ENCODE measurements around the gene LIN52.
"Not testable (repeated sequence)": the region's sequence is repeated elsewhere in the genome, so short reads cannot be mapped to it uniquely, and the experiment has no call there.

LIN52 gene

DNA sequence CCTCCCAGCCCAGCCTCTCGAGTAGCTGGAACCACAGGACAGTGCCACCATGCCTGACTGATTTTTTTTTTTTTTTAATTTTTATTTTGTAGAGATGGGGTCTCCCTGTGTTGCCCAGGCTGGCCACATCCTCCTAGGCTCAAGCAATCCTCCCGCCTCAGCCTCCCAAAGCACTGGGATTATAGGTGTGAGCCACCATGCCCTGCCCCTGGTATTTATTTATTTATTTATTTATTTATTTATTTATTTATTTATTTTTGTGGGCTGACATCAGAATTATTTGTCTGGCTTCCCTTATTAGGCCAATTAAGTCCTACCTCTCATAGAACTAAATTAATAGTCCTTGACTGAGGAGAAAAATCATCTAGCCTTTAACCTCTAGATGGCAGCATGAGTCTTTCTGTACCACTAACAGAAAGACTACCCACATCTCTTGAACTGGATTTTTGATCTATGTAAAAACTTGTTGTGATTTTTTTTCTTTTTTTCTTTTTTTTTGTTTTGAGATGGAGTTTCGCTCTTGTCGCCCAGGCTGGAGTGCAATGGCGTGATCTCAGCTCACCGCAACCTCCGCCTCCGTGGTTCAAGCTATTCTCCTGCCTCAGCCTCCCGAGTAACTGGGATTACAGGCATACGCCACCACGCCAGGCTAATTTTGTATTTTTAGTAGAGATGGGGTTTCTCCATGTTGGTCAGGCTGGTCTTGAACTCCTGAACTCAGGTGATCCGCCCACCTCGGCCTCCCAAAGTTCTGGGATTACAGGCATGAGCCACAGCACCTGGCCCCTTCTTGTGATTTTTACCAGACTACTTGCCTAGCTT lies 26.9 kb downstream of the LIN52 start:
- peak in 1 of 2 donors; percentile 61 for DNase-seq

DNA sequence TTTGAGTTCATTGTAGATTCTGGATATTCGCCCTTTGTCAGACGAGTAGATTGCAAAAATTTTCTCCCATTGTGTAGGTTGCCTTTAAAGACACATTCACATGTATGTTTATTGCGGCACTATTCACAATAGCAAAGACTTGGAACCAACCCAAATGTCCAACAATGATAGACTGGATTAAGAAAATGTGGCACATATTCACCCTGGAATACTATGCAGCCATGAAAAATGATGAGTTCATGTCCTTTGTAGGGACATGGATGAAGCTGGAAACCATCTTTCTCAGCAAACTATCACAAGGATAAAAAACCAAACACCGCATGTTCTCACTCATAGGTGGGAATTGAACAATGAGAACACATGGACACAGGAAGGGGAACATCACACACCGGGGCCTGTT lies 40.7 kb downstream of the LIN52 start:
- not testable (repeated sequence) for DNase-seq

DNA sequence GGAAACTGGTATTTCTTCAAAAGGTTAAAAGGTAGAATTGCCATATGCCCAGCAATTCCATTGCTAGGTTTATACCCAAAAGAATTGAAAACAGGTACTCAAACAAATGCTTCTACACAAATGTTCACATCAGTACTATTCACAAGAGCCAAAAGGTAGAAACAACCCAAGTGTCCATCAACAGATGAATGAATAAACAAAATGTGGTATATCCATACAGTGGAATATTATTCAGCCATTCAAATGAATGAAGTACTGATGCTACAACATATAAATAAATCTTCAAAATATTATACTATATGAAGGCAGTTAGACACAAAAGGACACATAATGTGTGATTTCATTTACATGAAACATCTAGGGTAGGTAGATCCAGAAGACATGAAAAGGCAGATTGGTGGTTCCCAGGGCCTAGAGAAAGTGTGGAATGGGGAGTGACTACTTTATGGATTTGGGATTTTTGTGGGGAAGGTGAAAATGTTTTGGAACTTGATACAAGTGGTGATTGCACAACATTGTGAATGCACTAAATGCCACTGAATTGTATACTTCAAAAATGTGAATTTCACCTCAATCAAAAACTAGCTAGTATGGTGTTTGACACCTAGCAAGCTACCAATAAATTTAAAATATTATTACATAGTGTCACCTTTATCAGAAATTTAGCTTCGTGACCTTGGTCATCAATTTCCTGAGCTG lies 41.7 kb downstream of the LIN52 start:
- no peak for DNase-seq

DNA sequence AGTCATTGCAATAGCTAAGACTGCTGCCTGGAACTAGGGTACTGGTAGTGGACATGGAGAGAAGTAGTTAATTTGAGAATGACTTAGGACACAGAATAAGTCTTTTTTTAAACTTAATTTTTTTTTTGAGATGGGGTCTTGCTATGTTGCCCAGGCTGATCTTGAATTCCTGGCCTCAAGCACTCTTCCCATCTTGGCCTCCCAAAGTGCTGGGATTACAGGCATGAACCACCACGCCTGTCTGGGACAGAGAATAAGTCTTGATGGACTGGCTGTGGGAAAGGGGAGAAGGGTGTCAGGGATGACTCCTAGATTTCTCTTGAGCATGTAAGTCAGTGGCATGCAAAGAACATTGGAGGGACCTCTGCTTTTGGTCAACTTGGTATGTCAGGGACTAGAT lies 42.9 kb downstream of the LIN52 start:
- no peak for DNase-seq

DNA sequence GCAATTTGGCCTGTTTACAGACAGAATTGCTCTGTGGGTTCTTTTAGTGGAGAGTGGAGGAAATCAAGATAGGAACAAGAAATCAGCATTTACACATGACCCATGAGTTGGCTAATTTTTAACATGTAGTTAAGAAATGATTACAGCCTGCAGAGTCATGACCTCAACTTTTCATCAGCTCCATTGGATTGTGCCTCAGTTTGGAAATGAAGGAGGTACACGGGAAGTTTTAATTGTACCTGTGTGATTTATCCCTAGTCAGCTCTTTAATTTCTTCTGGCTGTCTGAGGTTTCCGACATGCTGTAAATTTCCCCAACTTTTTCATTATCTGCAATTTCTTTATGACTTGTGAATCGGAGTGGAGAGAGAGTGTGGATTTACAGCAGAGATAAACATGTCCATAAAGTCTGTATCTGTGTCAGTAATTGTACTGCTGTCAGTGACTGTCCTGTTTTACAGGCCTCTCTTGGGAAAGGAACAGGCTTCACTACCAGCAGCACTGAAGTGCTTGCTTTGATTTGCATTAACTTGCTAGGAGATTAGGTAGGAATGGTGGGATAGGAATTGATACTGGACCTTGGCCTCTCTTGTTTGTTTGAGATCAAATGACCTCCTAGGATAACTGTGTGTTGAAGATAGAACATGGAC lies 49.2 kb downstream of the LIN52 start:
- DNase-seq: no peak

DNA sequence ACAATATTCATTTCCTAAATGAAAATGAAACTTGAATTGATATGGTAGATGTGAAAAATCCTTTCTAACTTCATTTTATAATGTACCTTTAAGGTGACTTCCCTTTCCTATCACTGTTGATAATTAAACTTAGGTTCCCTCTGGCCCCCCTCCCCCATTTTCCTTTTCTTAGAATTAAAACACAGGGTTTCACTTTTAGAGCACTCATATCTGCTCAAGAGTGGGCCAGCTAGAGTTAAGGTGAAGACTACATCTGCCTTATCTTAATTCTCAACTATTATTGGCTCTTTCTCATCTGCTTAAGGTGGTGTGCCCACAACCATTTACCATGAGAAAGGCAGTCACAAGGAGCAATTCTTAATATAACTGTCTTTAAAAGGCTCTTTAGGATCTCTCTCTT lies 49.7 kb downstream of the LIN52 start:
- no peak for DNase-seq

DNA sequence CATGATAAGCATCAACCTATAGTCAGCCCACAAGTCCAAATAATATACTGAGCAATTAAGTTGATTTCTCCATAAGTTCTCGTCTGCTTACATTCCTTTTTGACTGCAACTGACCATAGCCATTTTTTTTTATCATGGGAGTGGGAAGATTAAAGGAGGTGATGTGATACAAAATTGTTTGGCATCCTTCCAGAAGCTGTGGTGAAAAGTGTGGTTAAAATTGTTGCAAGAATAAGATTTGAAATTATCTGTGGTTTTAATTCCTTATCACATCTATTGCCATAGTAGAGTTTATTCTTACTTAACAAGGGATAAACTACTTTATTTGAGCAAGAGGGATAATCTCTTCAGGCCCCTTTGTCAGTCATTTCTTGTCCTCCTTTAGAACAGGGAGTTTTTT lies 50.7 kb downstream of the LIN52 start:
- no peak for DNase-seq

DNA sequence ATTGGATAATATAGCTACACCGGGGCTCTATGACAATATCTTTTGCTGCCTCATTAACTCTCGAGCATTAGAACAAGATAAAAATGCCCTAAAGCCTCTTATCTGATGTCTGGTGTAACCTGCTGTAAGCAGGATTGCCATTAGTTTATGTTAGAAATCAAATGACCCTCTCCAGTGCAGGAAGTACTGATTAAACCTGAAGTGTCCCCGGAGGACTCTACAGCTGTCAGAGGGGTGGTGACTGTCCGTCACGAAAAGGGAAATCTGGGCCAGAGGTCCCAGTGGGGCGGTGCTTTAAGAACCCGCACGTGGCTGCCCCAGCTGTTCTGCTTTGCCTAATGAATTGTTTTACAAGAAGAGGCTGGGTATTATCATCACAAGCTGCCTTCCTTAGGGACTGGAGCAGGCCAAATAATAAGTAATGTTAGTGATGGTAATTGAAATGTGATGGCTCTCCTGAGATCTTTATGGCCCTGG lies 55.7 kb downstream of the LIN52 start:
- DNase-seq: no peak

DNA sequence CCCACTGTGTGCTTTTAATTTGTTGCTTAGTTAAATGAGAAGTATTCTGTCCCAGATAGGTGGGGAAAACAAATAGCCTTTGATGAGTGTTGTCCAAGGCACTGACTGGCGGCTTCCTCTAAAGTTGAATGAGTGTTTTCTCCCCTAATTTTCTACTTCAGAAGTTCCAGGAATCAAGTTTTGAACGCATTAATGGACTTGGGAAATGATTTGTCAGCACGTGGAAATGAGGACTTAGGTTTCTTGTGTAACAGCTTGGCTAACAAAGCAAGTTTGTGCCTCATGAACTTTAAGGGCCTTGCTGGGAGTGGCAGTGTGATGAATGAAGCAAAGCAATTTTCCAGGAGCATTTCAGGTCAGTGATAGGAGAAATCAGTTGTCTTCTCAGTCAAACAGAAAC lies 56.9 kb downstream of the LIN52 start:
- no peak for DNase-seq

DNA sequence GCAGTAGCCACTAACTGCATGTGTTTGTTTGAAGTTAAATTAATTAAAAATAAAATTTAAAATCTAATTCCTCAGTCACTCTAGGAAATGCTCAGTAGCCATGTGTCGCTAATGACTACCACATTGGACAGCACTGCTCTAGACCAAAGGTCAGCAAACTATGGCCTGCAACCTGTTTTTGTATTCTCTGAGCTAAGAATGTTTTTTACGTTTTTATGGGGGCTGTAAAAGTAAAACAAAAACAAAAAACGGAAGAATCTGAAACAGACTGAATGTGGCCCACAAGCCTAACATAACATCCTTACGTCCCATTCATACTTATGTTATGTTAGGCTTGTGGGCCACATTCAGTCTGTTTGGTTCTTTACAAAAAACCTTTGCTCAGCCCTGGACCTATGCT lies 57.8 kb downstream of the LIN52 start:
- DNase-seq: no peak

DNA sequence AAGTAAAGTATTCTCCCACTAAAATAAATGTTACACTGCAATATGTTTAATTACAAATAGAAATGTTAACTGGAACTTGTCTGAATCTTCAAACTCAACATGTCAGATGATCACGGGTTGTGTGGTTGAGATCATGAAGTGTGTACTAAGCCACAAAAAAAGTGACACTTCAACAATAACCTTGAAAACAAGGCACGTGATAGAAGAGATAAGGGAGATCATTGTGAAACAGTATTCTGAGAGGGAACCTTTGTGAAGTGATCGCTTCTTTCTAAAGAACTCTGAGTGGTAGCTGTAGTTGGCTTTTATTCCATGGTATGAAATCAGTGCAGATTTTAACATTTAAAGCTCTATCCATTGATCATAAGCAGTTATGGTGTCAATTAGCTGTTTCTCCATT lies 60.0 kb downstream of the LIN52 start:
- DNase-seq: no peak

DNA sequence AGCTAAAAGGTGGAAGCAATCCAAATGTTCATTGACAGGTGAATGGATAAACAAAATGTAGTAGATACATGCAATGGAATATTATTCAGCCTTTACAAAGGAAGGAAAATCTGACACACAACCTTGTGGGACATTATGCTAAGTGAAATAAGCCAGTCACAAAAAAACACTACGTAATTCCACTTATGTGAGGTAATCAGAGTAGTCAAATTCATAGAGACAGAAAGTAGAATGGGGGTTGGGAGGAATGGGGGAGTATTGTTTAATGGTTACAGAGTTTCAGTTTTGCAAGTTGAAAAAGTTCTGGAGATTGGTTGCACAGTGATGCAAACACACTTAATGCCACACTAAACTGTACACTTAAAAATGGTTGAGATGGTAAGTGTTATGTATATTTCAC lies 62.8 kb downstream of the LIN52 start:
- DNase-seq: no peak

DNA sequence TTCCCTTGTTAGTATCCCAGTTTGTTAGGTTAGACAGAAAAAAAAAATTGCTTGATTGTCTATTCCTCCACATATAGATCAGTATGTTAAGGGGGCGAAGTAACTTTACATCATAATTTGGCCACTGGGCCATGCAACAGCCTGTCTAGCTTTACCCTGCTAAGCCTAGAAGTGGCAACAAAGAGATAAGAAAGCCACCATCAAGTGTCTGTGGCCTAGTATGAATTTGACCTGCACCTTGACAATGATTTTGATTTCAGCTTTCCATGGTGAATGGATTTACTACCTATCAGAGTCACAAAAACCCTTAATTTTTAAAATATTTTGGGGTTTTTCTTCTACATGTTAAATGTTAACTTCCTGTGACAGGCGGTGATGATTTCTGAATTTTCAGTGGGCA lies 63.9 kb downstream of the LIN52 start:
- DNase-seq: no peak

DNA sequence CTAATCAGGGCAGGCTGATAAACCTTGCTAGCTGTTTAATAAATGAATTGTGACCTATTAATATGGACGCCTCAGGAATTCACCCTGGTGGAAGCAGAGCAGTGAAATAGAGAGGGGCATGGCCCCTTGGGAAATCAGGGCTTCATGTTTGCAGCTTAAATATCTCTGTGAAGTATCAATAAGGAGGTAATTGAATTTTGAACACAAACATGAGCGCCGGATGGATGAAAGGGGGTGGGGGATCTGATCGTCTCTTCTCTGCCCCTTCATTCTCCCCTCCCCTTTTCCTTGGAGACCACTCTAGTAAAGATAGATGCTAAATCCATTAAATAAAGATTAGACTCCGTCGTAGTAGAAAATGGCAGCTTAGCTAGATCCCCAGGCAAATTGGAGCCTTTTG lies 70.5 kb downstream of the LIN52 start:
- no peak for DNase-seq

DNA sequence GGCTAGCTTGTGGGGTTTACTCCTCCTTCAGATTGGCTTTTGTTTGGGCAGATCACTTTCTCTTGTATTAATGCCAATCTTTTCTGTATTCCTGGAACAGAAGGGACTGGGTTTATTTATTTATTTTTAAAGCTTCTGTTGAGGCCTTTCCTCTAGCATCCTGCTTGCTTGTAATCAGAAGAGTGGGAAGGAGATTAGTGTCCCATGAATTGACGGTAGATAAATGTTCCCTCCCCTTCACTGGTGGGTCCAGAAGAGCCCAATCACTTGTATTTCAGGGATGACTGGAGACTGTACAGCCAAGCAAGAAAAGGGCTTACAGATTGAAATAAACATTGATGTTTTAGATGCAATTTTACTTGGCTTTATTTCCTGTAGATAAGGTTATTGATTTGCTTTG lies 71.0 kb downstream of the LIN52 start:
- no peak for DNase-seq

DNA sequence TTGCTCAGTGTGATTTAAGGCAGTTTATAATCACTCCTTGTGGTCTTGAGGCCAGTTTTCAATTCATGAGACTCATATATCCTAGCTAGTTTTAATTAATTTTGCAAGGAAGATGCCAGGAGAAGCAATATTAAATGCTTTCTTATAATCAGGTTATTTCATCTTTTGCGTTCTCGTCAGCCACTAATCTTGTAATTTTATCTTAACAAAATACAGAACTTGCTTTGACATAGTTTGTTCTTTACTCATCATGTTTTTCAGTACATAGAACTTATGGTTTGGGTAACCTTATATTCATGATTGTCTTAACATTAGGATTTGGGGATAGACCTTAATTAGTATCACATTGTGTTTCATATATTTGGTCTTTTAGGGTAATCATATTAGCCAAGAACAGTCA lies 76.0 kb downstream of the LIN52 start:
- DNase-seq: no peak

DNA sequence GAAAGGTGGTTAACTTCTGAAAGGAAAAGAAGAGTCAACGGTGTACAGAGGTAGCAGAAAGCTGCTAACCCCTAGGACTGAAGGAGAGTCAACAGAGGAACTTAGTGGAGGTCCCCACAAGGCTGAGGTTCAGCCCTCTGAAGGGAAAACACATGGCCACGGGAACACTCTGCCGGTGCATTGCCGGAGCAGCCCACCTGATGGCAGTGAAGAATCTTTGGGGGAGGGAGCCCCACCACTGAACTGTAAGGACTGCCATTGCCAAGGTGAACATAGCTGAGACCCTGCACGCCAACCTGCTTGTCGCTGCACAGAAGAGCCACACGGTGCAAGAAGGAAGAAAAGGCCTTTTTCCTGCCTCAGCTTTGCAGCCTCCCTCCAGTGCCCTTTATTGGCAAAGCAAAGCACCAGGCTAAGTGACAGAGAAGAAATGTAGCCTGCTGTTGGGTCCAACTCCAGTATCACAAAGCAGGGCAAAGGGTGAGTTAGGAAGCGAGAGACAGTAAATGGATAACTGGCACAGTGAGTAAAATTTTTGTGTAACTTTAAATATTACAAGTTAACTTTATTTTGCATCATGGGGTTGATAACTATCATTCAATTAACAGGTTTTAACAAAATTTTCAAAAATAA lies 76.9 kb downstream of the LIN52 start:
- DNase-seq: no peak

DNA sequence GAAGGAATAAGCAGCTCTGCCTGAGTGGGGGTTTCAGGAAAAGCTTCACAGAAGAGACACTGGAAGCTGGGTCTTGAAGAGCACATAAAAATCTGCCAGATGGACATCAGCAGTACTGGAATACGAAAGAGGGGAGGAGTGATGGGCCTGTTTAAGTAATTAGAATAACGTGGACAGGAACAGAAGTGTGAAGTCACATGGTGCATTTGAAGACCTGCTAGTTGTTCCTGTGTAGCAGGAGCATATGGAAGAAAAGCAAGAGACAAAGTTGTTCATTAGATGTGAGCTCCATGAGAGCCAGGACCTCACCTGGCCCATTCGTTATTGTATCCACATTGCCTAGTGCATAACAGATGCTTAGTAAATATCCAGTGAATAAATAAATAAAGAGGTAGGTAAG lies 85.2 kb downstream of the LIN52 start:
- DNase-seq: no peak

DNA sequence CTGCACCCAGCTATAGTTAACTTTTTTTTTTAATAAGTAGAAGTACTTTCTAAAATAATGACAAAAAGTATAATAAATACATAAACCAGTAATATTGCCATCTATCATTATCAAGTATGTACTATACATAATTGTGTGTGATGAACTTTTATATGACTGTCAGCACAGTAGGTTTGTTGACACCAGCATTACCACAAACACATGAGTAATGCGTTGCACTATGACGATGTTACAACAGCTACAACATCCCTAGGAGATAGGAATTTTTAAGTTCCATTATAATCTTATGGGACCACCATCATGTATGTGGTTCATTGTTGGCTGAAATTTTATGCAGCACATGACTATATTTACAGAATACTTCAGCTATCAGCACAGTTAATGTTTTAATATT lies 91.6 kb downstream of the LIN52 start:
- DNase-seq: no peak

DNA sequence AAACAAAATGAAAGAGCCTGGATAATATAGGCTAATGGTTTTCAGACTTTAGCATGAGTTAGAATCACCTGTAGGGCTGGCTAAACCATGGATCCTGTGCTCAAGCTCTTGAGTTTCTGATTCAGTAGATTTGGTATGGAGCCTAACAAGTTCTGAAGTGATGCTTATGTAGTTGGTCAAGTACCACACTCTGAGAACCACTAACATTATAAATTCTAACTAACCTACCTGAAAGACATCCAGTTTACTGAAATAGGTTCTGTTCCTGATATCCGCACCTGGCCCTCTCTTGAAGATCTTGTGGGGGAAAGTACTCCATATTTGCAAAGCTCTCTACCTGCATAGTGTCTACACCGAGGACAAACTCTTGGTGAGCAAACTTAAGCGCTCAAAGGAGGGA lies 95.1 kb downstream of the LIN52 start:
- no peak for DNase-seq

DNA sequence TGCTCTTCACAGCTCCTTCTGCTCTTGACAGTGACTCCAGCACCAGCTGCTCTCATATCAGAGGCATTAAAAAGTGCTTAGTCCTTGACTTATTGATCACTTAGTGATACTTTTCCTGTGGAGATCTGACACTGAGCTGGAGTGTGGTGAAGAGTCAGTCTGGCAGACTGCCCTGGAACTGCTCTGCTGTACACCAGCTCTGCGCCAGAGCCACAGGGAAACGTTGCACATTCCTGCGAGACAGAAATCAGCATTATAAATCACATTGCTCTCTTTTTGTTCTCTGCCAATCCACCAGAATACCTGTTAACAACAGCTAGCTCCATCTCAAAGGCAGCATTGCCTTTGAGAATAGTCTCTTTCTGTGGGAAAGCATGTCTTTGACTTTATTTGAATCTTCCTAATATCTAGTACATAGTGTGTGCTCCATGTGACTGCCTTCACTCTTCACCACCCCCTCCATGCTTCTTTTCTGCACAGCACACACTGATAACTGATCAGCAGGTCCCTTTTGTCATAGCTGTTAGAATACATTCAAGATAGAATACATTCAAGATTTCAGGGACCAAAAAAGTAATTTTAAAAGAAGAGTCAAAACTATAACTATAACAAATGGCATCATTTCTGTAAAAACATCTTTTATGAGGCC lies 106.3 kb downstream of the LIN52 start:
- DNase-seq: no peak

DNA sequence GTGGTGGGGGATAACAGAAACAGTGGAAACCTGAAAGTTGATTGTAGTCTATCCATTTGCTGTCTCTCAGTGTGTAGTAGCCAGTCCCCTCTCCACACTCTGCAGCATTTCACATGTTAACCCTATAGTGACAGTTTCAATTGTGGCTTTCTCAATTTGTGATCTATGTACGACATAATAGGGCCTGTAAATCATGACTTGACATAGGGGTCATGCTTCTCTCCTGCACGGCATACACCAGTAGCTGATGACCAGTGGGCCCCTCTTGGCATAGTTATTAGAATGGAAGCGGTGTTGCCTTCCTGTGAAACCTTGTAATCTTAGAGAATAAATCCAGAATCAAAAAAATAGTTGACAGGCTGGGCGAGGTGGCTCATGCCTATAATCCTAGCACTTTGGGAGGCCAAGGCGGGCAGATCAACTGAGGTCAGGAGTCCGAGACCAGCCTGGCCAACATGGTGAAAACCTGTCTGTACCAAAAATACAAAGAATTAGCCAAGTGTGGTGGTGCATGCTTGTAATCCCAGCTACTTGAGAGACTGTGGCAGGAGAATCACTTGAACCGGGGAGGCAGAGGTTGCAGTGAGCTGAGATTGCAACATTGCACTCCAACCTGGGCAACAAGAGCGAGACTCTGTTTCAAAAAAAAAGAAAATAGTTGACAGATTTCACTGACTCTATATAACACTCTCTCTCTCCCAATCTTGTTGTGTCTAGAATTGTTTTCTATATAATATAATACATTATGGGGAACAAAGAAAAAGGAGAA lies 109.9 kb downstream of the LIN52 start:
- no peak for DNase-seq
